Prostate gland (tissue), 2 donors: ENCODE results near the gene ABHD3.

Source experiments
- CTCF ChIP-seq, 4 experiments: fragments of 200-600 bp in 2 of 4; fragments of 450-650 bp in 2 of 4; sonication (generic) in 2 of 4; IDR thresholded peaks; 1 replicate in 3 of 4; 2 replicates in 1 of 4; pipeline ENCODE4 v1.5.1; 2016 to 2019; ENCODE audit warnings: antibody characterized with exemption in 4 of 4, mild to moderate bottlenecking in 2 of 4, moderate library complexity in 2 of 4
- POLR2A ChIP-seq: fragments of 450-650 bp; IDR thresholded peaks from one replicate; pipeline ENCODE4 v1.6.1; 2016; ENCODE audit warnings: antibody characterized with exemption, mild to moderate bottlenecking

- TF ChIP-seq CTCF (IDR thresholded peaks at IDR 0.05) (no peak), POLR2A (no peak)
Observed at GRCh38 chr18:21632393-21632792, 72.2 kb downstream of the ABHD3 start.
